Measurements from ENCODE around the gene CBFA2T3. TPM values are rescaled to one million over a fixed set of nuclear protein-coding genes. Genes with fewer than 3 reads are reported as not detected.

CBFA2T3 gene
- total and polyA plus RNA-seq, 2 of the 8 experiments (the other 6 are each of a cell fraction or from before 2014, with no cell fraction given): 0.51 to 1.3 TPM

DNA sequence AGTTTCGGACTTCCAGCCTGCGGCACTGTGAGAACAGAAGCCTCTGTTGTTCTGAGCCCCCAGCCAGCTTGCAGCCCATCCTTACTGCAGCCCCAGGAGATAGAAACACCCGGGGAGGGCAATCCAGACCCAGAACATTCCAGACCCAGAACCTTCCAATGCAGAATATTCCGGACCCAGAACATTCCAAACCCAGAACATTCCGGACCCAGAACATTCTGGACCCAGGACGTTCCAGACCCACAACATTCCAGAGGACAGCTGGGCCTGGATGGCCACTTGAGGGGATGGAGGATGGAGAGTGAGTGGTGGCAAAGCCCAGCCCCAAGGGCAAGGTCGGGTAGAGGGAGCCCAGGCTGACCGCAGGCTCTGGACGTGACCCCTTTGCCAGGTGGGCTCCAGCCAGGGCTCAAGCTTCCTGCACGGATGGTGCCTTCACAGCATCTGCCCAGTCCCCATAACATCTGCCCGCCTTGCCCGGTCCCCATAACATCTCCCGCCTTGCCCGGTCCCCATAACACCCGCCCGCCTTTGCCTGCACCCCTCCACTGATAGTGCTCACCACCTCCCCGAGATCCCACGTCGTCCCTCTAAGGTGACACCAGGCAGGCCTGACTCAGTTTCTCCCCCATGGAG lies 3.5 kb downstream of the CBFA2T3 start:
- Histone ChIP-seq H3K18ac (ENCODE audit: extremely low read depth, low read length) (no peak overlapping the region), H3K23ac (ENCODE audit: insufficient read length) (no peak overlapping the region), H3K4me1 (replicated peaks in 1 of 4; ENCODE audit: control insufficient read depth in 3 of 4, insufficient read depth in 4 of 4, low read length in 3 of 4) (peaks cover 0 to 6% (median 3%) of the 10 kb centered on the region in 4 experiments; a peak in 2 of 7 replicates), H3K79me2 (ENCODE audit: control insufficient read depth in 1 of 2, insufficient read depth in 2 of 2, low read length in 2 of 2) (no peaks in the 10 kb centered on the region), H3K9ac (replicated peaks in 1 of 4; ENCODE audit: extremely low read depth in 1 of 4, low read depth in 3 of 4, low read length in 3 of 4) (no peak overlapping the region), H2BK20ac (ENCODE audit: low read length) (no peak overlapping the region), H3K56ac (replicated peaks; ENCODE audit: insufficient read length, low read depth, low read length) (no peak overlapping the region), H3K9me3 (ENCODE audit: insufficient read depth in 2 of 2, low read depth in 1 of 2, low read length in 1 of 2) (no peaks in the 10 kb centered on the region), H3K4me3 (ENCODE audit: extremely low read depth in 1 of 4, insufficient read depth in 2 of 4, low read depth in 3 of 4, low read length in 4 of 4) (no peak overlapping the region), H2AFZ (ENCODE audit: low read length) (no peak overlapping the region), H2BK12ac (ENCODE audit: low read depth, low read length) (no peak overlapping the region), H2BK5ac (ENCODE audit: low read depth, low read length) (no peak overlapping the region), H3K23me2 (ENCODE audit: low read depth, low read length) (no peaks in the 10 kb centered on the region; the same call in 1 of the 2 replicates), H3K27ac (ENCODE audit: low read depth, low read length) (no peak overlapping the region), H3K27me3 (replicated peaks in 1 of 4; ENCODE audit: control insufficient read depth in 3 of 4, extremely low read depth in 1 of 4, insufficient read depth in 3 of 4, low read length in 3 of 4) (no peaks in the 10 kb centered on the region), H3K4ac (replicated peaks; ENCODE audit: insufficient read length, low read depth, low read length) (no peak overlapping the region), H4K91ac (replicated peaks; ENCODE audit: insufficient read length, low read length) (no peak overlapping the region), H2BK15ac (ENCODE audit: low read length) (no peak overlapping the region; the same call in 1 of the 2 replicates), H2BK120ac (replicated peaks; ENCODE audit: low read depth, low read length) (no peak overlapping the region), H4K5ac (ENCODE audit: insufficient read length, low read depth, low read length) (no peak overlapping the region), H3K4me2 (ENCODE audit: insufficient read depth in 1 of 2, low read depth in 2 of 2, low read length in 2 of 2) (no peak overlapping the region), H3K14ac (ENCODE audit: insufficient read length) (no peak overlapping the region), H4K20me1 (replicated peaks in 1 of 2; ENCODE audit: control insufficient read depth in 1 of 2, insufficient read depth in 2 of 2, low read length in 2 of 2) (no peaks in the 10 kb centered on the region), H2AK5ac (ENCODE audit: low read depth, low read length) (no peak overlapping the region), H4K8ac (ENCODE audit: extremely low read depth, insufficient read depth, low read length) (no peak overlapping the region), H3K36me3 (ENCODE audit: control insufficient read depth in 2 of 4, insufficient read depth in 4 of 4, low read length in 3 of 4) (no peaks in the 10 kb centered on the region), H3K79me1 (ENCODE audit: low read depth, low read length) (no peaks in the 10 kb centered on the region)
- FAIRE-seq (no peak), DNase-seq (ENCODE audit: low read depth in 1 of 2, low spot score in 2 of 2) (no peak)
- ChIA-PET POLR2A (ENCODE audit: partially characterized antibody) (no interaction called here), CTCF (ENCODE audit: partially characterized antibody) (interaction anchor here (1.2 to 2.0 kb wide), 2 partner anchors 8 to 30 kb away, joined by 3 to 4 read pairs; no protein-coding TSS in a partner anchor)
- WGBS, 2 experiments (ENCODE audit: extremely low coverage in 1 of 2, insufficient coverage in 1 of 2, insufficient read length in 1 of 2, insufficient replicate concordance in 2 of 2, low coverage in 1 of 2, low lambda C conversion rate in 2 of 2, missing lambda C conversion rate in 1 of 2): 89% methylated on average over 19 of the region's 19 CpGs; no CpG with 5 or more reads in 1 of the 2 experiments
- TF ChIP-seq CEBPB (IDR thresholded peaks at IDR 0.05; ENCODE audit: low read depth, low read length) (no peak), HDAC2 (IDR thresholded peaks at IDR 0.05; ENCODE audit: borderline replicate concordance in 1 of 2, low read depth in 2 of 2, low read length in 2 of 2) (no peak), RFX5 (IDR thresholded peaks at IDR 0.05; ENCODE audit: borderline replicate concordance, low read depth, low read length) (no peak), SP4 (IDR thresholded peaks at IDR 0.05; ENCODE audit: low read length) (no peak), ASH2L (IDR thresholded peaks at IDR 0.05; ENCODE audit: low read length) (no peak), NANOG (IDR thresholded peaks at IDR 0.05; ENCODE audit: insufficient read depth, low read depth, low read length, poor library complexity, severe bottlenecking) (no peak), EZH2 (IDR thresholded peaks at IDR 0.05; ENCODE audit: low read depth, low read length, severe bottlenecking) (no peak), RAD21 (IDR thresholded peaks at IDR 0.05 in 1 of 2, conservative IDR thresholded peaks at IDR 0.05 in 1 of 2; ENCODE audit: low read depth in 2 of 2, low read length in 2 of 2) (no peak), CHD1 (IDR thresholded peaks at IDR 0.05; ENCODE audit: low read depth, low read length) (no peak)
- TF ChIP-seq, protein P1, sequence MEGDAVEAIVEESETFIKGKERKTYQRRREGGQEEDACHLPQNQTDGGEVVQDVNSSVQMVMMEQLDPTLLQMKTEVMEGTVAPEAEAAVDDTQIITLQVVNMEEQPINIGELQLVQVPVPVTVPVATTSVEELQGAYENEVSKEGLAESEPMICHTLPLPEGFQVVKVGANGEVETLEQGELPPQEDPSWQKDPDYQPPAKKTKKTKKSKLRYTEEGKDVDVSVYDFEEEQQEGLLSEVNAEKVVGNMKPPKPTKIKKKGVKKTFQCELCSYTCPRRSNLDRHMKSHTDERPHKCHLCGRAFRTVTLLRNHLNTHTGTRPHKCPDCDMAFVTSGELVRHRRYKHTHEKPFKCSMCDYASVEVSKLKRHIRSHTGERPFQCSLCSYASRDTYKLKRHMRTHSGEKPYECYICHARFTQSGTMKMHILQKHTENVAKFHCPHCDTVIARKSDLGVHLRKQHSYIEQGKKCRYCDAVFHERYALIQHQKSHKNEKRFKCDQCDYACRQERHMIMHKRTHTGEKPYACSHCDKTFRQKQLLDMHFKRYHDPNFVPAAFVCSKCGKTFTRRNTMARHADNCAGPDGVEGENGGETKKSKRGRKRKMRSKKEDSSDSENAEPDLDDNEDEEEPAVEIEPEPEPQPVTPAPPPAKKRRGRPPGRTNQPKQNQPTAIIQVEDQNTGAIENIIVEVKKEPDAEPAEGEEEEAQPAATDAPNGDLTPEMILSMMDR (IDR thresholded peaks at IDR 0.05; ENCODE audit: control extremely low read depth in 1 of 3, insufficient read depth in 1 of 3, low read depth in 1 of 3, low read length in 3 of 3): no peak
